NCI-H2196 treated with DMSO at 0.1 percent for 48 hours (cell line): ENCODE measurements around the gene CALHM5.

Source experiments
- DNase-seq: peaks from one replicate; lab custom pipeline; 2025; ENCODE audit not compliant: unreplicated experiment; lab: John Stamatoyannopoulos, UW

The CALHM5 gene

DNA sequence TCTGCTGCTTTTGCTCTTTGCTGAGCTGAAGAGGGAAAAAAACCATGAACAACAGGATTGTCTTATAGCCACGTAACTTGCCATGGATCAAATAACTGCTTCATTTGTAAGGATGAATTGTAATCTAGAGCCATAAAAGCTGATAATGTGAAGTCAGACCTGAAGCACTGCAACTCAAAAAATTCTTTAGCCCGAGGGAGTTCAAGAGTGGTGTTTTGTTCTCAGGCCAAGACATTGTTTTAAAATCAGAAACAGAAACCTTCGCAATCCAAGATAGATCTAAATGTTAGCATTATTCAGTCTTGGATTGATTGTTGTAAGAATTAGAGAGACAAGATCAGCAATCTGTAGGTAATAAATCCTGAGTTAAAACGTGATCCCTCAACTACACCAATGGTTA lies 34.2 kb downstream of the CALHM5 start, which contains the start of gene TRAPPC3L:
TRAPPC3L (minus strand) TSS at position 34 of the 400 bp plus-strand sequence. CDS start 170 bp downstream, outside the sequence.
- DNase-seq, result no peak

DNA sequence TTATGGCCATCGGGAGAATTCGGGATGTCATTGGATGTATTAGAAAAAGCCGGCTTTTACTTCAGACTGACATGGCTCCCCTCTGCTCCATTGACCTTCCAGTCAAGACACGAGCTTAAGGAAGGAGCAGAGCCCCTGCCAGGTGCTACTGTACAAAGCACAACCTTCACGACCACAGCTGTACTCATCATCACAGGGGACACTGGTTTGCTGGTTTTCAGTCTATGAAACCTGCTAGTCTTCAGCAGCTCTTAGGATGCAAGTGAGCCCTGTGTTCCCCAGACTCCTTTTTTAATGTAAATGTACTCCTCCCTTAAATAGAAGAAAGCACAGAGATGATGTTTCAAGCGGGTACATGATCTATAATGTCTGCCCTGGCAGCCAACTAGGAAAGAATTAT lies 35.9 kb downstream of the CALHM5 start:
- DNase-seq, result no peak

DNA sequence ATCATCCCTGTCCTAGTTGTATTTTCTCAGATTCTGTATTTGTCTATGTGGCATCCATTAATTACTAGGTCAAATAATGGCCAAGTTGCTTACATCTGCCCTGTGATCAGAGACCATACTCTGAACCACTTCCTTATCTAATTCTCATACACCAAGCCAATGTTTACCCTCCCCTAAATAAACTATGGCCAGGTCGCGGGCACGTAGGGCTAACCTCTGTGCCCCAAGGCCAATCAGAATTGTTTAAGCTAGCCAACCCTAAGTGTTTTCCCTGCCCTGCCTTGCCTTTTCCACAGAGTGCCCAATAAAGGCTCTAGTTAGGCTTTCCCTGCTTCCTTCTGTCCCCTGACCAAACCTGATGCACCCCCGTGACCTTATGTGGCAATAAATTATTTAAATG lies 39.4 kb downstream of the CALHM5 start:
- no peak for DNase-seq

- DNase-seq, result no peak
These were observed 42.0 kb downstream of the CALHM5 start, which contains the start of gene CALHM4 for GRCh38 chr6:116553451-116553850. Gene CALHM4 (plus strand): TSS chr6:116553751. CDS start chr6:116553794, 43 bp downstream.

GRCh38 chr6:116556065-116556464 lies 44.6 kb downstream of the CALHM5 start:
- no peak for DNase-seq

GRCh38 chr6:116556814-116557415 lies 45.5 kb downstream of the CALHM5 start:
- DNase-seq, result no peak

- DNase-seq, result peak; percentile 46
These were observed 46.5 kb downstream of the CALHM5 start for GRCh38 chr6:116557893-116558292.

DNA sequence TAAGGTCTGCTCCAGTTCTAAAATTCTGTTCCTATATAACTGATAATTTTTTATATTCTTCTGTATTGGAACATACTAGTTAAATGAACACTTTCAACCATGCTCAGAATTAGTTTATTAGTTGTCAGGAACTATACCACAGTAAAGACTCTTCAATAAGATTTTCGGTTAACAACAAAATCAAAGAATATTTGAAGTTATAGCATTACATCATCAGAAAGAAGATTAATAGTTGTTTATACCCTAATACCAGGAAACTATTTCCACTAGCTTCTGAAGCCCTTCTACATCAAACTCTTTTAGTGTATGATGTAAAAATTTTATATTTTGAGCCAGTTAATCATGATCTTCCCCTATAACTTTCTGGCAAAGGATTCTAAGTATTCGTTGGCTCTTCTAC lies 48.7 kb downstream of the CALHM5 start:
- DNase-seq, result no peak

DNA sequence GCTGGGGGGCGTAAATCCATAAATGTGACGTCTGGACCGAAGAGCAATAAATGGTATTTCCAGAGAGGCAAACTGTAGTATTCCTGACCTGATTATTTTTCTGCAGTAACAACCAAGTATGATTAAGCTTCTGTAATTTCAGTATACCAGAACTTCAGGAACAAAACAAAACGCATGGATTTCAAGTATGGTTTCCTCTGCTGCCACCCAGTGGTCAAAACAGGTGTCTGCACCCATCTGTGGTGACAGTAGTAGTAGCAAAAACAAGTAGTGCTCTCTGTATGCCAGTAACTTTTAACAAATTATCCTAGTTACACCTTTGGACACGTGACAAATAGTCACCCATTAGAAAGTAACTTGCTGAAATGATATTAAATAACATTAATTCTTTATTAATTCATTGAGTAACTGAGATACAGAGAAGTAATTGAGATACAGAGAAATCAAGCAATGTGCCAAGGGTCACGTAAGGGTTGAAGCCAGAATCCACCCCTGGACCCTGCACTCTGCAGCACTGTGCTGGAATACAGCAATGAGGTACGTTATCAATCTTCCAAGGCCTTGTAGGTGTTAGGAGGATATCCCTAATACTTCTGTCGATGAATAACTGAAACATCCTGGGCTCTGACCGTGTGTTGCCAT lies 50.1 kb downstream of the CALHM5 start:
- DNase-seq, result peak; percentile 21

DNA sequence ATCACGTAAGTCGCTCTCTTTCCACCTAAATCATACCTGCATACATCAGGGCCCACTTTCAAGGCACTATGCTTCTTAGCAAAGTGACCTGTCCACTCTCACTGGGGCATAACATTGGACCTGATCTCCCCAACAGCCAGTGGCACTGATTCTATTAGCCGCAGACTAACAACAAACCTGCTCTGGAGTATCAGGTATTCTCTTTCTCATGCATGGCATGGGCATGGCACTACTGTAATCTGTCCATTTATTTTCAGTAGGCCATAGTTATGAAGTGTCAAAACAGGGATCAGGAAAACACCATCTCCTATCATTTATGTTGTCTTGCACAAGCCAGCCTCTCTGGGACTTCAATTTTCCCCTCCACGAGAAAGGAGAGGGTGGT lies 50.6 kb downstream of the CALHM5 start:
- DNase-seq, result no peak

DNA sequence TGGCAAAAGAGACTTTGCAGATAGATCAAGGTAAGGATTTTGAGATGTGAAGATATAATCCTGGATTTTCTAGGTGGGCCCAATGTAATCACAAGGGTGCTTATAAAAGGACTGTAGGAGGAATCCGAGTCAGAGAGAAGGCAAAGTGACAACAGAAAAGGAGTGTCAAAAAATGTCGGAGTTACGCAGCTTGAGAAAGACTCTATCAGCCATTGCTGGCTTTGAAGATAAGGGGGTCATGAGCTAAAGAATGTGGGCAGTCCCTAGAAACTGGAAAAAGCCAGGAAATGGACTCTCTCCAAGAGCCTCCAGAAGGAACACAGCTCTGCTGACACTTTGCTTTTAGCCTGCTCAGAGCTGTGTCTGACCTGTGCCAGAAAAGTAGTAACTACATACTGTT lies 51.2 kb downstream of the CALHM5 start:
- no peak for DNase-seq

- no peak for DNase-seq
These were observed 52.4 kb downstream of the CALHM5 start for GRCh38 chr6:116563830-116564229.

- no peak for DNase-seq
These were observed 52.9 kb downstream of the CALHM5 start for GRCh38 chr6:116564311-116564710.

DNA sequence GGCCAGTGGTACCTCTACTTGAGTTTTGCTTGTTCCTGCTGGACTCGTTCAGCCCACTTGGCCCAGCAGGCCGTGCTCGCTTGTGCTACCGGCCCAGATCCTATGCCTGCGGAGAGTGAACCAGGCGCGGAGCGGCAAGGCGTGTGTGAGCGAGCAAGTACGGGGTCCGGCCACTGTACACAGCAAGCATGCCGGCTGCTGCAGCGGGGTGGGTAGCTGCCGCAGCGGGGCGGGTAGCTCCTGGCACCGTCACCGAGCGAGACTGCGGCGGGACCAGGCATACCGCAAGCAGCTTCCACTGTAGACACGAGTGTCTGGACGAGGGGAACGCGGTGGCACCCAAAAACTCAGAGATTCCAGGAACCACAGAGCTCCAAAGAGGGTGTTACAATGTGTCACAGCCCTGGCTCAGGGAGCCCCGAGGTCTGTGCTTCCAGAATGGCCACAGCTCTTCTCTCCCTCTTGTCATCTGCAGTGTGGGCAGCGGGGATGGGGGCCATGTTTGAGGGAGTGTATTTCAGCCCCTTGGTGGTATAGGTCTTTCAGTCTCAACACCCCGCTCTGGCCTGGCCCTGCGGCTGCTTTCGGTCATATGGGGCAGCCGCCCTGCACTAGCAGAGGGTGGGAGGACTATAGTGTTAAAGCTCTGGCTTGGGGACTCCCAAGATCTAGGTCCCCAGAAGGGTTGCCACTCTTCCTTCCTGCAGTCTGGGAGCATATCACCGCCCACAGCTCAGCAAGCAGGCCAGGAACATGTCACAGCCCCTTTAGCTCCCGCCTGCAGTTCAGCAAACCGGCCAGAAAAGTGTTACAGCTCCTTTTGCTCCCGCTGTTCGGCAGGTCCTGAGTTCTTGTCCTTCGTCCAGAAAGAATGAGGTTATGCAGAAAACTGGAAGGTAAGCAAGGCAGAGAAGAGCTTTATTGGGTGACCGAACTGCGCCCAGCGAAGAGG lies 53.8 kb downstream of the CALHM5 start:
- no peak for DNase-seq

DNA sequence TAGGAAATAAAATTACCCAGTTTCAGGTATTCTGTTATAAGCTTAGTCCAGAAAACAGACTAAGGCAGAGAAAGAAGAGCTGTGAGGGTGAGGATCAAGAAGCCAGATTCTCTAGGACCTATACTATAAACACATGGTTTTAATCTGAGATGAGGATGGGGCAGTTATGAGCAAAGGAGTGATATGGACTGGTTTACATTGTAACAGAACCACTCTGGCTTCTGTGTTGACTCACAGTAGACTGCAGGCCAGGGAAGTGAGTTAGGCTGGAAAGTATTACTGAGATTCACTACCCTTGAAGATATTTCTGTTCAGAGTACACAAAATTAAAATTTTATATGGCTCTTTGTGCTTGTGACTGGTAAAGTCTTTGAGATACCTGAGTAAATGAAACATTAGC lies 56.7 kb downstream of the CALHM5 start:
- DNase-seq, result no peak

DNA sequence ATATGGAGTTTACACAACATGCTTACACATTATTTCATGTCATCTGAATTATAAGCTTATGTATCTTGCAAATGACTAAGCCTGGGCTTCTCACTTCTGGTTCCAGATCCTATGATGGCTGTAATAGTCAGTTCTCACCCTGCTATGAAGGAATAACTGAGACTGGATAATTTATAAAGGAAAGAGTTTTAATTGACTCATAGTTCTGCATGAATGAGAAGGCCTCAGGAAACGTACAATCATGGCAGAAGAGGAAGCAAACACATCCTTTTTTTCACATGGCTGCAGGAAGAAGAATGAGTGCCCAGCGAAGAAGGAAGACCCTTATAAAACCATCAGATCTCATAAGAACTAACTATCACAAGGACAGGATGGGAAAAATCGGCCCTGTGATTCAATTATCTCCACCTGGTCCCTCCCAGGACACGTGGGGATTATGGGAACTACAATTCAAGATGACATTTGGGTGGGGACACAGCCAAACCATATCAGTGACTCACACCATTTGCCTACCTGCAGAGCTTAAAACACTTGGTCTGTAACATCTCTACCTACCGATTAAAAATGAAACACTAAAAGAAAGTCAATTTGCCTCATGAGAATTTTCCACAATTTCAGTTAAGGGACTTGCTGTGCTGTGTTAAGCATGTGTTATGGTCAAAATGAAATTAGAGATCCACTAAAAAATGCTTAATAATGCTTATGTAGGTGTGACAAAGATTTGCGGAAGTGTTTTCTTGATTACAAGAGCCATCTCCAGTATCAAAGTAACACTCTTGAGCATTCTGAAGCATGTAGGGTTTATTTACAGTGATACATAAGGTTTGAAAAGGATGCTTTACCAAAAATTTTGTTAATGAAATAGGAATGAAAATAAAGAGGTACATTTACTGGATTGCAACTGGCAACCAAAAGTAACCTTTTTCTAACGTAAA lies 57.6 kb downstream of the CALHM5 start:
- DNase-seq, result no peak

- DNase-seq, result peak; percentile 98
These were observed 59.6 kb downstream of the CALHM5 start, which contains the start of gene RWDD1 for GRCh38 chr6:116570856-116571682. Gene RWDD1 (plus strand): TSS chr6:116571504. CDS start chr6:116571583, 79 bp downstream.

GRCh38 chr6:116571683-116572000 lies 60.2 kb downstream of the CALHM5 start:
- no peak for DNase-seq

DNA sequence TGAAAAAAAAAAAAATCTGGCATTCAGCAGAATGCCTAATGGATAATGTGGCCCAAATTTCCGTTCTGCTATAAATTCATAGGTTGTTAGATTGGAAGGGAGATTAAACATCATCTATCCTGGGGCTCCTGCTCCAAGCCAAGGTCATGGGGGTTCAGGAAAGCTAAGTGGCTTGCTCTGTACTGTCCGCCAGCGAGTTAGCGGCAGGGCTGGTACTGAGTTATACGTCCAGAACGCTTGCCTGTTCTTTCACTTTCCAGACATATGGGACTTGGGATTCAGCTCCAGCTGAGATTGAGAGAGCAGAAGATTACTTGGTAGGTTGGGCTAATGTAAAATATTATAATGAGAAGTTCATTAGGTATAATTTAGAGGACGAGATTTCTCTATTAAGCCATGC lies 60.7 kb downstream of the CALHM5 start:
- DNase-seq, result no peak
